Astrocyte (in vitro differentiated cells and primary cell): ENCODE measurements around the gene POU3F3. TPM values are rescaled to one million over a fixed set of nuclear protein-coding genes. Genes with fewer than 3 reads are reported as not detected.

Experiments
- DNase-seq: peaks from one replicate; pipeline ENCODE4 v3.0.0-alpha.2; 2010; ENCODE audit warnings: low read depth
- FAIRE-seq: peaks from 2 replicates; lab custom pipeline; 2011; peaks lifted over from hg19 to GRCh38; lab: Jason Lieb, UNC
- H2AFZ ChIP-seq: 2 replicates; pipeline ENCODE4 v1.6.0; 2012; ENCODE audit warnings: low read depth, low read length, inconsistent platforms
- H3K27ac ChIP-seq: 2 replicates; pipeline ENCODE4 v1.5.1; 2011; ENCODE audit warnings: low read depth, low read length, inconsistent platforms
- H3K27me3 ChIP-seq: 2 replicates; pipeline ENCODE4 v1.6.0; 2011; ENCODE audit warnings: low read length, inconsistent platforms; ENCODE audit not compliant: insufficient read depth
- H3K36me3 ChIP-seq: 2 replicates; pipeline ENCODE4 v1.5.1; 2011; ENCODE audit warnings: low read length, inconsistent platforms; ENCODE audit not compliant: insufficient read depth
- H3K4me1 ChIP-seq: 2 replicates; pipeline ENCODE4 v1.5.1; 2011; ENCODE audit warnings: low read length, inconsistent platforms; ENCODE audit not compliant: insufficient read depth
- H3K4me2 ChIP-seq: 2 replicates; pipeline ENCODE4 v1.6.0; 2012; ENCODE audit warnings: low read length, inconsistent platforms
- H3K4me3 ChIP-seq: 2 replicates; pipeline ENCODE4 v1.5.1; 2011; ENCODE audit warnings: low read depth, mild to moderate bottlenecking, low read length, inconsistent platforms; ENCODE audit not compliant: insufficient read depth
- H3K79me2 ChIP-seq: 2 replicates; pipeline ENCODE4 v1.6.0; 2012; ENCODE audit warnings: mild to moderate bottlenecking, low read length, inconsistent platforms; ENCODE audit not compliant: insufficient read depth
- H3K9ac ChIP-seq: 2 replicates; pipeline ENCODE4 v1.6.0; 2012; ENCODE audit warnings: mild to moderate bottlenecking, low read length, inconsistent platforms
- H3K9me3 ChIP-seq: 2 replicates; pipeline ENCODE4 v1.5.1; 2012; ENCODE audit warnings: low read depth, mild to moderate bottlenecking, low read length, inconsistent platforms; ENCODE audit not compliant: insufficient read depth
- H4K20me1 ChIP-seq: 2 replicates; pipeline ENCODE4 v1.6.0; 2012; ENCODE audit warnings: low read length, inconsistent platforms; ENCODE audit not compliant: insufficient read depth
- H3K27ac Mint-ChIP-seq: one replicate; pipeline ENCODE4 v1.8.0; 2021; ENCODE audit warnings: mild to moderate bottlenecking, mixed read lengths; ENCODE audit not compliant: unreplicated experiment
- H3K27me3 Mint-ChIP-seq: one replicate; pipeline ENCODE4 v1.8.0; 2021; ENCODE audit warnings: low read depth, mixed read lengths; ENCODE audit not compliant: unreplicated experiment
- H3K36me3 Mint-ChIP-seq: one replicate; pipeline ENCODE4 v1.8.0; 2021; ENCODE audit warnings: low read depth, mixed read lengths; ENCODE audit not compliant: unreplicated experiment
- H3K4me1 Mint-ChIP-seq: one replicate; pipeline ENCODE4 v1.8.0; 2021; ENCODE audit warnings: low read depth, mixed read lengths; ENCODE audit not compliant: unreplicated experiment
- H3K4me3 Mint-ChIP-seq: one replicate; pipeline ENCODE4 v1.8.0; 2021; ENCODE audit warnings: mild to moderate bottlenecking, moderate library complexity, mixed read lengths; ENCODE audit not compliant: unreplicated experiment
- H3K9me3 Mint-ChIP-seq: one replicate; pipeline ENCODE4 v1.8.0; 2021; ENCODE audit warnings: mild to moderate bottlenecking, mixed read lengths; ENCODE audit not compliant: unreplicated experiment
- EZH2 ChIP-seq: IDR thresholded peaks from 2 replicates; pipeline ENCODE4 v1.6.1; 2012; ENCODE audit warnings: mild to moderate bottlenecking, low read length, inconsistent platforms; ENCODE audit not compliant: insufficient read depth
- total RNA-seq: library from RNA; stranded (reverse); gene quantifications from 2 replicates; pipeline ENCODE4 v1.2.1, GENCODE V29; 2021
- TF ChIP-seq, protein P1 (sequence below): IDR thresholded peaks from 2 replicates; pipeline ENCODE4 v1.5.1; 2011; ENCODE audit warnings: low read depth, mild to moderate bottlenecking, inconsistent platforms, low read length, moderate library complexity; ENCODE audit not compliant: insufficient read depth

Gene POU3F3
- total RNA-seq, 1 donor from 2014 or later = 0.09 TPM

DNA sequence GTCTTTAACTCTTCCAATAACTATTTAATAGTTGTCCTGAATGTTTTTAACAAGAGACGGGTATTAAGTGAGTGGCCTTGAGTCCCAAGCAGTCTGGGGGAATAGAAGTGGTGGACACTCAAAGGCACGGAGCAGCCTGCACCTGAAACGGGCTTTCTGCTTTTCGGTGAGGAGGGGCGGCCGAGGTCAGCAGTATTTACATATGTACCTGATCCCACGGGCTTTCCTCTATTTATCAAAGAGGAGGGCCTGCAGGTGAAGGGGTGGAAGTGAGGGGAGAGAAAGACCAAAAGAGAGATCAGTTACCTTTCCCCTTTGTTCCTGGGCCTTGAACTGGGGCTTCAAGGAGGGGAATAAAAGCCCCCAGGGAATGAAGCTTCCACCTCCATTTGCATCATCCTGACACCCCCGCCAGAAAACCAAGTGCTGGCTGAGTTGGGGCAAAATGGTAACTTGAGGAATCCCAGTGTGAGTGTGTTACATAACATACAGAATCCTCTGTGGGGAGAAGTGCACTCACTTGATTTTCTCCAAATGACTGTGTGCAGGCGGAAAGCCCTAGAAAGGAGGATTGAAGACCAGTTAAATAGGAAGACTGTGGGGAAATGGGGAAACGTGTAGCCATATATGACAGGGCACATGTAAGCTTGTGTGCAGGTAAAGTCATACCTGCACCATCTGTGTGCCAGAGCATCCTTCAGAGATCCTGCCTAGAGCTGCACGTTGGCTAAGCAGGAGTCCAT is 12.4 kb downstream of the POU3F3 start:
- Histone ChIP-seq H3K9me3 (no peaks in the 10 kb centered on the region), H3K27me3 (peaks cover 38% of the 10 kb centered on the region), H3K4me3 (no peak overlapping the region), H3K79me2 (peaks cover 55% of the 10 kb centered on the region), H3K4me2 (peak overlapping the region; percentile 78), H2AFZ (no peak overlapping the region), H3K36me3 (no peaks in the 10 kb centered on the region), H3K9ac (no peak overlapping the region), H3K27ac (no peak overlapping the region), H4K20me1 (no peaks in the 10 kb centered on the region), H3K4me1 (peaks cover 16% of the 10 kb centered on the region)
- Mint-ChIP-seq H3K27ac (no peak overlapping the region), H3K36me3 (peaks cover 3% of the 10 kb centered on the region), H3K27me3 (peaks cover 90% of the 10 kb centered on the region), H3K9me3 (peaks cover 21% of the 10 kb centered on the region), H3K4me3 (no peak overlapping the region), H3K4me1 (peaks cover 4% of the 10 kb centered on the region)
- FAIRE-seq (no peak), DNase-seq (no peak)
- no peak for TF ChIP-seq EZH2
- TF ChIP-seq, protein P1, sequence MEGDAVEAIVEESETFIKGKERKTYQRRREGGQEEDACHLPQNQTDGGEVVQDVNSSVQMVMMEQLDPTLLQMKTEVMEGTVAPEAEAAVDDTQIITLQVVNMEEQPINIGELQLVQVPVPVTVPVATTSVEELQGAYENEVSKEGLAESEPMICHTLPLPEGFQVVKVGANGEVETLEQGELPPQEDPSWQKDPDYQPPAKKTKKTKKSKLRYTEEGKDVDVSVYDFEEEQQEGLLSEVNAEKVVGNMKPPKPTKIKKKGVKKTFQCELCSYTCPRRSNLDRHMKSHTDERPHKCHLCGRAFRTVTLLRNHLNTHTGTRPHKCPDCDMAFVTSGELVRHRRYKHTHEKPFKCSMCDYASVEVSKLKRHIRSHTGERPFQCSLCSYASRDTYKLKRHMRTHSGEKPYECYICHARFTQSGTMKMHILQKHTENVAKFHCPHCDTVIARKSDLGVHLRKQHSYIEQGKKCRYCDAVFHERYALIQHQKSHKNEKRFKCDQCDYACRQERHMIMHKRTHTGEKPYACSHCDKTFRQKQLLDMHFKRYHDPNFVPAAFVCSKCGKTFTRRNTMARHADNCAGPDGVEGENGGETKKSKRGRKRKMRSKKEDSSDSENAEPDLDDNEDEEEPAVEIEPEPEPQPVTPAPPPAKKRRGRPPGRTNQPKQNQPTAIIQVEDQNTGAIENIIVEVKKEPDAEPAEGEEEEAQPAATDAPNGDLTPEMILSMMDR = no peak

DNA sequence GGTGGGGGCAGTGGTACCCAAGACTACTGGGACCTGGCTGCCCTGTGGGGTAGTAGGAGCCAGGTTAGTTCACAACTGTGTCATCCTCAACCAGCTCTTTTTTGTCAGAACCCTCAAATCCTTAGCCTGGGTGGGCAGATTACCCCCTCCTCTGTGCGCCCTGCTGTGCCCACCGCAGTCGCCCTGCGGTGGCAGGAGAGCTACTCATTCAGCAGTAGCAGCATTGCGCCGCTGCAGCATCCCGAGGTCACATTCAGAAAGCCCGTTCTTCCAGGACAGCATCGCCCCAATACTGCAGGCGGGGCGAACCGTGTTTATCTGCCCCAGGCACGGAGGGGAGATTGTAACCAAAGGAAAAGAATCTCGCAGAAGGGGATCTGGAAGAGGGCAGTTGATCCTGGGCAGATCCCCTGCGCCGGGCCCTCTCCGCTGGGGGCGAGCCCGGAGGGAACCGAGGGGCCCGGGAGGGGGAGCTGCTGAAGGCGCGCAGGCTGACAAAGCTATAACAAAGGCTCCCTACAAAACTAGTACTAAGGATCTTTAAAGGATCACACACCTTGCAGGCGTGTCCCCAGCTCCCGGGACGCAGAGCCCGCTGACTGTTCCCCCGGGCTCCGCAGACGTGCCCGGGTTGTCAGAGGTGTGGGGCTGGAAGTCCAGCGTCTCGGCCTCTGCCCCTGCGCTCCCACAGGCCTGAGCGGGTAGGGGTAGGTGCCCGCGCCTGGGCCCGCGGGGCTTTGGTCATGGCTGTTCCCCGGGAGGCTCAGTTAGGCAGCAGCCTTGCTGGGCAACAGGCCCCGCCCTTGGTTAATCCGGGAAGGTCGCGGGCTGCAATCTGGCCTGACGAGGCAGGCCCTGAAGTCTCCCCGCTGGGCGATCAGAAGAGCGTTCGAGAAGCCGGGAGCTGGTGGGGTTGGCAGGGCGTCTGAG is 13.2 kb downstream of the POU3F3 start:
- FAIRE-seq (no peak), DNase-seq (peak; percentile 6)
- Histone ChIP-seq H3K9ac (peak overlapping the region; percentile 38), H3K79me2 (peaks cover 47% of the 10 kb centered on the region), H3K4me2 (peak overlapping the region; percentile 78), H3K27ac (no peak overlapping the region), H4K20me1 (no peaks in the 10 kb centered on the region), H3K9me3 (no peaks in the 10 kb centered on the region), H3K4me1 (peaks cover 11% of the 10 kb centered on the region), H3K4me3 (no peak overlapping the region), H2AFZ (peak overlapping the region; percentile 46), H3K36me3 (no peaks in the 10 kb centered on the region), H3K27me3 (peaks cover 39% of the 10 kb centered on the region)
- peaks cover 90% of the 10 kb centered on the region for H3K27me3 Mint-ChIP-seq
- no peak overlapping the region for H3K27ac Mint-ChIP-seq
- H3K36me3 Mint-ChIP-seq = peaks cover 1% of the 10 kb centered on the region
- peak; percentile 38 for TF ChIP-seq EZH2
- TF ChIP-seq, protein P1 = no peak
- peaks cover 7% of the 10 kb centered on the region for H3K4me1 Mint-ChIP-seq
- peaks cover 14% of the 10 kb centered on the region for H3K9me3 Mint-ChIP-seq
- H3K4me3 Mint-ChIP-seq = no peak overlapping the region
